Measurements from ENCODE around the gene PHEX.

DNA sequence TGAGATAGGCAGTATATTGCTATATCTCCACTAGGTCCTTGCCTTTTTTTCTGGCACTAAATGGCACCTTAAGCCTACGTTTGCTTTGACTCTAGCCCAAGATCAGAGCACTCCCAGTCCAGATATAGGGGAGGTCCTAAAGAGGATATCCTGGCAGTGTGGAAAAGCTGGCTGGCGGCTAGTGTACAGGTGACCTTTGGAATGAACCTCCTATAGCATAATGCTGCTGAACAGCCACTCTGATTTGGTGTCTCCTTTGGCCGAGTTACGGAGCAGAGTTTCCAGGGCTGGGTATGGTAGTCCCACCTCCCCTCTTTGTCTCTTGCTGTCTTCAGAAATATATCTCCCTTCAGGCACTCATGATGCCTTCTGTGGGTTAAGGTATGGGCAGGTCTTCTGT is 53.9 kb downstream of the PHEX start:
- TF ChIP-seq, protein P1, sequence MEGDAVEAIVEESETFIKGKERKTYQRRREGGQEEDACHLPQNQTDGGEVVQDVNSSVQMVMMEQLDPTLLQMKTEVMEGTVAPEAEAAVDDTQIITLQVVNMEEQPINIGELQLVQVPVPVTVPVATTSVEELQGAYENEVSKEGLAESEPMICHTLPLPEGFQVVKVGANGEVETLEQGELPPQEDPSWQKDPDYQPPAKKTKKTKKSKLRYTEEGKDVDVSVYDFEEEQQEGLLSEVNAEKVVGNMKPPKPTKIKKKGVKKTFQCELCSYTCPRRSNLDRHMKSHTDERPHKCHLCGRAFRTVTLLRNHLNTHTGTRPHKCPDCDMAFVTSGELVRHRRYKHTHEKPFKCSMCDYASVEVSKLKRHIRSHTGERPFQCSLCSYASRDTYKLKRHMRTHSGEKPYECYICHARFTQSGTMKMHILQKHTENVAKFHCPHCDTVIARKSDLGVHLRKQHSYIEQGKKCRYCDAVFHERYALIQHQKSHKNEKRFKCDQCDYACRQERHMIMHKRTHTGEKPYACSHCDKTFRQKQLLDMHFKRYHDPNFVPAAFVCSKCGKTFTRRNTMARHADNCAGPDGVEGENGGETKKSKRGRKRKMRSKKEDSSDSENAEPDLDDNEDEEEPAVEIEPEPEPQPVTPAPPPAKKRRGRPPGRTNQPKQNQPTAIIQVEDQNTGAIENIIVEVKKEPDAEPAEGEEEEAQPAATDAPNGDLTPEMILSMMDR (IDR thresholded peaks at IDR 0.05), result no peak
- no peak for TF ChIP-seq POLR2A (IDR thresholded peaks at IDR 0.05)

Measured in body of pancreas (tissue), 4 donors.